Endometrial microvascular endothelial cells (primary cell): ENCODE data around the gene CPE. TPM values are rescaled to one million over a fixed set of nuclear protein-coding genes. Genes with fewer than 3 reads are reported as not detected.

Experiments used
- in situ Hi-C: cut with HindIII; loops from 2 replicates; pipeline ENCODE4 v1.10.0; 2017; ENCODE audit warnings: low sequenced_read_pairs, low pct_unique_long_range_greater_than_20kb; ENCODE audit errors: inconsistent ontology term
- total RNA-seq: library from RNA; depleted of rRNA; stranded (reverse); fragments of >200 nt; gene quantifications from one replicate; pipeline ENCODE4 v1.2.3, GENCODE V29; 2015; ENCODE audit errors: inconsistent ontology term

The CPE gene
- total RNA-seq, 1 donor from 2014 or later, result 0.09 TPM

DNA sequence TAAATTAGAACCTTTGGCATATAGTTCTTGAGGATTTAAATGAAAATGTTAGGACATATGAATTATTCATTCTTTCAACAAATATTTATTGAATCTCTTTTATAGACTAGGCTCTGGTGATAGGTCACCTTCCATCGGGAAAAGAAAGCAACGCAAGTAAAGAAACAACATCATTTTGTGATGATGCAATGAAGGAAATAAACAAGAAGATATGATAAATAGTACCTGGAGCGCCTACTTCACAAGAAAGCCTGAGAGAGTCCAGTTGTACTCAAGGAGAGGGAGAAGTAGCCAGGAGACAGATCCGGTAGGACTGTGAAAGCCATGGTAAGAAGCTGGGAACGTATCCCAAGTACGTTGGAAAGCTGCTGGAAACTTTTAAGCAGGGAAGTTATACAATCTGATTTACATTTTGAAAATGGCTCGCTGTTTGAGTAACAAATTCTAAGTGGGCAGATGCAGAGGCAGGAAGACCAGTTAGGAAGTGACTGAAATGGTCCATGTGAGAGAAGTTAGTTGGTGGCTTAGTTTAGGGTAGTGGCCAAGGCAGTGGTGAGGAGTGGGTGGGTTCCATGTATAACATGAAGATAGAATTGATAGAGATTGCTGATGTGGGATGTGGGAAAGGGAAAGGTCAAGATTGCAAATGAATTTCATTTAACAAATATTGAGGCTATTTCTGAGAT lies 17.7 kb upstream of the CPE start:
- in situ Hi-C loops, result no loop called here

DNA sequence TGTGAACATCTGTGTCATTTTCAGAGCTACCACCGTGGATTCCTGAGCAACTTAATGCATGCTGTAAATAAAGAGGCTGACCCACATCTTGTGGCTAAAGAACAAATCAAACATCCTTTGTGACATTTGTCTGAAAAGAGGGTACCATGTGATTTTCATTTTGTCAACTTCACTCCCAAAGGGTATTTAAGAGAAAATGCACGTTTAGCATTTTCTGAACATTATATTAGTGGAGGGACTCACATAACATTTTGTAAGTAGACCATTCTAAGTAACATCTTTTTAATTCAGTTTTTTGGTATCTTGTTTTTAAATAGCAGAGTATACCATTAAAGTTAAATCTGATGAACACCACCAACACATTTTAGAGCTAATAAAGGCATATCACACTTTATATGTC lies 17.0 kb upstream of the CPE start:
- in situ Hi-C loops, result no loop called here

DNA sequence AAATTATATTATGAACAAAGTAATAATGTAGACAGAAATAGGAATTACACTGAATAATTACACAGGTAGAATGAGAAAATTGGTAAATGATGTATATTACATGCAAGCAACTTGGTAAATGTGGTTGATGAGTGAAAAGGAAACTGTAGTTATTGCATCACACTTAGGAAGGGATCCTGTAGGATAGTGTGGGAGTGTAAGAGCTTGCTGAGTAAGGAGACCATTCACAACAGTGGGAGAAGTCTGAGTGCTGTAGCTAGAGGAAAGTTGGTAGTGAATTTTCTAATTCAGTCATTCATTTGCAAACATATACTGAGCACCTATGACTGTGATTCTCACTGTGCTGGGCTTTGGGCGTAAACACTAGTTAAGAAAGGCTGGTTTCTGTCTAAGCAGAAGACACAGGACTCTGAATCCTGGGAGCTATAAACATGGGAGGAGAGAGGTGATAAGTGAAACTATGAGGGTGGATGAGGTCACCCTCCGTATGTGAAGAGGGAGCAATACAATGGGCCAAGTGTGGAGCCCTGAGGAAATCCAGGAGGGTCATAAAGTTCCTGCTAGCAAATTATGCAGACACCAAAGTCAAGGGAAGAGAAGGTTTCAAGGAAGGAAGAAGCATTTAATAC lies 14.2 kb upstream of the CPE start:
- in situ Hi-C loops, result no loop called here

GRCh38 chr4:165367040-165367439 lies 11.8 kb upstream of the CPE start:
- in situ Hi-C loops, result no loop called here

- in situ Hi-C loops, result no loop called here
Measured at GRCh38 chr4:165368114-165368513, 10.7 kb upstream of the CPE start.

DNA sequence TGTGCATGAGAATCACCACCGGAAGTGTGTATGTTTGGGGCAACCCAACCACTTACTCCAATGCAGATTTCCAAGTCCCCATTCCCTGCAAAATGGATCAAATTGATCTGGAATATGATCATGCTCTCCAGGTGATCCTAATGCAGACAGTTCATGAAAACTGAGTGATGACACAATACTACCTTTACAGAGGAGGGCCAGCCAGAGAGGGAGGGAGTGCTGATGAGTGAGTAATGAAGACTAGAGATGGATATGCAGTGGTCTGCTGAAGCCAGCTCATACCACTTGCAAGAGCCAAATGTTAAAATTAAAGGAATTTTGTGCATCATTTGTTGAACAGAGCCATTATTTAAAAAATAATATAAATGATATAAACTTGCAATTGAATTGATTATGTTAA lies 10.2 kb upstream of the CPE start:
- in situ Hi-C loops, result no loop called here

DNA sequence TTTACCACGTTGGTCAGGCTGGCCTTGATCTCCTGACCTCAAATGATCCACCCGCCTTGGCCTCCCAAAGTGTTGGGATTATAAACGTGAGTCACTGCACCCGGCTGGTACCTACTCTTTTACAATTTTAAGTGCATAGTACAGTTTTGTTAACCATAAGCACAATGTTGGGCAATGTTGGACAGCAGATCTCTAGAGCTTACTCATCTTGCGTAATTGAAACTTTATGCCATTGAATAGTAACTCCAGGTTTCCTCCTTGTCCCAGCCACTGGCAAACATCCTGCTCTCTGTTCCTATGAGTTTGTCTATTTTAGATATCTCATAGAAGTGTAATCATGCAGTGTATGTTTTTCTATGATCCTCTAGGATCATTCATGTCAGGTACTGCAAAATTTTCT lies 9.3 kb upstream of the CPE start:
- in situ Hi-C loops, result no loop called here

GRCh38 chr4:165370530-165370929 lies 8.3 kb upstream of the CPE start:
- in situ Hi-C loops, result no loop called here

DNA sequence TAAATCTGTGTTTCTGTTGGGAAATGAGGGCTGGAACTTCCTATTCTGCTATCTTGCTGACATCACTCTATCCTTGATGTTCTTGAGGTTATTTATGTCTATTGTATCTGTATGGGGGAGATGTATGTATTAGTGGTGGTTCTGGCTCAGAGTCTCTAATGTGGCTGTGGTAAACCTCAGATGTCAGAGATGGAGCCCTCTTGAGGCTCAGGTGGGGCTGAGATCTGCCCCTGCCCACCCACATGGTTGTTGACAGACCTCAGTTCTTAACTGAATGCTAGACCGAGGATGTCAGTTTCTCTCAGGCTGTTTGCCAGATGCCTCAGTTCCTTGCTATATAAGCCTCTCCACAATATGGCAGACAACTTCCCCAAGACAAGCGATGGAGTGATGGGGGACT lies 3.3 kb upstream of the CPE start:
- in situ Hi-C loops, result no loop called here

DNA sequence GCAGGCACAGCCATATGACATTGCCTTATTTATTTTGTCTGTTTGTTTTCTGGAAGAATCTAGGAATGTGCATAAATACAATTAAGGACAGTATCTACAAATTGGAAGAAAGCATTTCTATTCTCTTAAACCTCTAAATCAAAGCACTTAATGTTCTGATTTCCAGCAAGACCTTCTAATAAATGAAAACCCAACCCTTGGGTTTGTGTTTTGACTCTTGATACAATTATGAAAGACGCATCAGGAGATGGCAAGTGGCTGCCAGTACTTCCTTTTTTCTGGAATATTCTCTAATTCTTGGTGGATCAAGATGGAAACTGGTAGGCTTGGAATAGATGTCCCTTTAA lies 437 bp upstream of the CPE start:
- in situ Hi-C loops, result no loop called here

- in situ Hi-C loops, result no loop called here
Measured at GRCh38 chr4:165379678-165380064, 863 bp downstream of the CPE start.

DNA sequence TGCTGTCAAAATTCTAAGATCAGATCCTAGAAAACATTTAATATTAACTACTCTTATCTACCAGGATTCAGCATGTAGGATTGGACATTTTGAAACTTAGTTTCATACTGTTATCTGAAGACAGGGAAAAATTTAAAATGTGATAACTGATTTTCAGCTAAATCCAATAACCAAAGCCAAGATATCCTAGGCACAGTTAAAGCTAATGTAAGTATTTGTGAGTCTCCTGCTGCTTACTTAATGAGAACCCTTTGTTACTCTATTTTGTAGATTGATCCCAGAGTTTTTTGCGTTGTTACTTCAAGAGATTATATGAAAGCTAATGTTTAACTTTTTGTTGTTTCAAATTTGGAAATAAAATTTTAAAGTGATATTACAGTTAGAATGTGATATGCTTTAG lies 2.0 kb downstream of the CPE start:
- in situ Hi-C loops, result no loop called here

- in situ Hi-C loops, result no loop called here
Measured at GRCh38 chr4:165381821-165382373, 3.1 kb downstream of the CPE start.

- in situ Hi-C loops, result no loop called here
Measured at GRCh38 chr4:165382640-165383039, 3.8 kb downstream of the CPE start.

DNA sequence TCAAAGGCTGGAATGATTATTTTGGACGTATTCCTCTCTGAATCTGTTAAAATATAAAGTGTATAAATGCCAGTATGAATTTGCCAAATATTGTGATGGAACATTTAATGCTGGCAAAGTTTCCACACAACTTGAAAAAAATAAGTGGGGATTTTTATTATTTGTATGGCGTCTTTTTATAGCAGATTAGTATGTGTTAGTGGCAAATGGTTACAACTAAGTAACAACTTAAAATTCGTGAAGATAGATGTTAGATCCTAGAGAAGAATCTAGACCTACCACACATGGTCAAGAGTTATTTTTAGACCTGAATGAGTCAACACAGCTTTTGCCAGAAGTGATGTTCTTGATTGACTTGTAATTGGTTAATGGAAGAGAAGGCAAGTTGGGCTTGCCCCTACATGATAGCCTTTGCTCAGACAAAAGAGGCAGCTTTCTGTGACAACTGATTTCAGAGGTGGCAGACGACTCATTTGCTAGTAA lies 4.8 kb downstream of the CPE start:
- in situ Hi-C loops, result no loop called here

GRCh38 chr4:165384186-165384585 lies 5.4 kb downstream of the CPE start:
- in situ Hi-C loops, result no loop called here

DNA sequence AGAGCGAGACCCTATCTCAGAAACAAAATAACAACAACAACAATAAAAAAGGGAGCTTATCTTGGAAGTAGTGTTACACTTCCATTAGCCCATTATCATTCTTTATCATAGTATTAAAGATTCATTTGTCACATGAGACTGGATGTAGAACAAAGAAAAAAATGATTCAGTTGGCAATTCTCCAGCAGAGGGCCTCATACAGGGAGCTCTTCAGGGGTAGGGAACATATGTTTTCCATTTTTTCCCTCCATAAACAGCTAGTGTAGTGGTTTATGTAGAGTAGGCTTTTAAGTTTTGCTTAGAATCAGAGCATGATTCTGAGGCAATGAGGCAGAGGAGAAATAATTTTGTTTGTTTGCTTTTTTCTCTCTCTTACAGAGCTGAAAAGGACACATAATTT lies 5.8 kb downstream of the CPE start:
- in situ Hi-C loops, result no loop called here

DNA sequence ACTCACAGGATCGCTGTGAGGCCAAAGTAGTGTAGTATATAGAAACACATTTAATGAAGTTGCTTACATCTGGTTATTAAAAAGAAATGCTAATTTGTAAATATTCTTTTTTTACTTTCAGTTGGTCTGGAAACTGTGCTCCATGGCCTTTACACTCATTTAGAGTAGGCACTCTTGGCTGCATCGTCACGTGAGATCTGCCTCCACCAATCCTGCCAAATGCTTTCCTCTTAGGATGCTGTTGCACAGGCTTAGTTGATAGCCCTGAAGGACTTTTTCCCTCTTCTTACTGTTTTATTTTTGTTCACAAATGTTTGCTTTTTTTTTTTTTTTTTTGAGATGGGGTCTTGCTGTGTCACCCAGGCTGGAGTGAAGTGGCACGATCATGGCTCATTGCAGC lies 6.3 kb downstream of the CPE start:
- in situ Hi-C loops, result no loop called here

DNA sequence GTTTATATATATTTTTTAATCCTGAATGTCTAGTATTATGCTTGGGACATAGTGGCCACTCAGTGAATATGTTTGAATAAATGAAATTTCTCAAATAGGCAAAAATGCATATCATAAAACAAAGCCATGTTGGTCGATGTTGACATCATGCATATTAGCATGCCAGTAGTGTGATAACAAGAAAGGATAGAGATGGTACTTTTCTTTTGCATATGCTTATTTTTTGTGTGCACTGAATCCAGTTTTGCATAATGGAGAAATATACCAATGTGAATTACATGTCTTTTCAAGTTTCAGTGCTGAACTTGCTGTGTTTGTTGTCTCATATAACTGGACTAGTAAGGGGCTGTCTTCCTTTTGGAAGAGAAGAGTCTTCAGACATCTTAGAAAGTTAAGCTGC lies 7.5 kb downstream of the CPE start:
- in situ Hi-C loops, result no loop called here

- in situ Hi-C loops, result no loop called here
Measured at GRCh38 chr4:165388756-165389155, 9.9 kb downstream of the CPE start.

DNA sequence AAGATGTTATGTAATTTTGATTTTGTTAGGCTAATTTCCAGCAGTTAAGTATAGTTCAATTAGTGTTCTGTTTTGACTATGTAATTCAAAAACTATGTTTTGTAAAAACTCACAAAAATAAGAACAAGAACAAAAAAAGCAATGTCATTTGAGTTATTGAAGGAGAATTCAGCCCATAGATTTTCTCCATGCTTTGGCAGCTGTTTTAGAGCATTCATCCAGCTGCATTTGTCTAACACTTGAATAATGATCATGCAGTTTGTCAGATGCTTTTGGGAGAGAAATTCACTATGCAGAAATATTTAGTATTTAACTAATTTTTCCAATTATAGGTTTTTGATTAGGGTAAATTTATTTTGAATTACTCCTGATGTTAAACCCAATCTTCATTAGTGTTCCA lies 14.2 kb downstream of the CPE start:
- in situ Hi-C loops, result no loop called here
